NCI-H2029 treated with DMSO at 0.1 percent for 48 hours (cell line): ENCODE measurements around the gene PCDHB9.

ENCODE experiments used
- DNase-seq: peaks from one replicate; lab custom pipeline; 2025; lab: John Stamatoyannopoulos, UW

The PCDHB9 gene

DNA sequence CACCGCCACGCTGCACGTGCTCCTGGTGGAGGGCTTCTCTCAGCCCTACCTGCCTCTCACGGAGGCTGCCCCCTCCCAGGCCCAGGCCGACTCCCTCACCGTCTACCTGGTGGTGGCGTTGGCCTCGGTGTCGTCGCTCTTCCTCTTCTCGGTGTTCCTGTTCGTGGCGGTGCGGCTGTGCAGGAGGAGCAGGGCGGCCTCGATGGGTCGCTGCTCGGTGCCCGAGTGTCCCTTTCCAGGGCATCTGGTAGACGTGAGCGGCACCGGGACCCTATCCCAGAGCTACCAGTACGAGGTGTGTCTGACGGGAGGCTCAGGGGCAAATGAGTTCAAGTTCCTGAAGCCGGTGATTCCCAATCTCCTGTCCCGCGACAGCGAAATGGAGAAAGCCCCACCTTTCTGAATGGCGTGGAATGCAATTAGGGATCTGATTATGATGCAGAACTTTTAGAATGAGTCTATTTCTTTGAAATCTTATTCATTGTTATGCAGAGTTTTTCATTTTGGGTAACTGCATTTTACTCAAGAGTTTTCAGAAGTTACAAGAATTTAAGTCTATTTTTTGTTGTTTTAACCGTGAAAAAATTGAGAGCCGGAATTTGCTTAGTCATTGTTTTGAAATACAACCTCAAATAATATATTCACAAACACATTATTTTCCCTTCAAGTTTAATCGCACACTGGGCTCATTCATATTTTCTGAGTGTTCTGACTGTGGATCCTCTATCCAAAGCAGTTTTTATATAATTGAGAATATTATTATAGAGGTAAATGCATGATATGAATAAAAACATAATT, 49.8 kb downstream of the PCDHB9 start:
- DNase-seq, result no peak
